ENCODE results near the gene PCGF3. TPM values are rescaled to one million over a fixed set of nuclear protein-coding genes. Genes with fewer than 3 reads are reported as not detected.
"Not testable (repeated sequence)": the region's sequence is repeated elsewhere in the genome, so short reads cannot be mapped to it uniquely, and the experiment has no call there.

Gene PCGF3
- polyA plus RNA-seq, 4 donors = 27.3 to 71.6 (median 55.3) TPM

- DNase-seq (peak in 1 of 2 donors; percentile 63), FAIRE-seq (no peak)
- no peak overlapping the region for H3K27ac ChIP-seq (ENCODE audit: low read depth in 1 of 3, low read length in 2 of 3)
- peaks cover 0 to 2% (median 0%) of the 10 kb centered on the region in 3 donors for H3K36me3 ChIP-seq (ENCODE audit: control insufficient read depth in 3 of 3, insufficient read depth in 2 of 3, low read depth in 1 of 3, low read length in 3 of 3)
- no peaks in the 10 kb centered on the region for H3K27me3 ChIP-seq (ENCODE audit: control insufficient read depth in 3 of 3, insufficient read depth in 3 of 3, low read length in 3 of 3)
- H3K9me3 ChIP-seq (ENCODE audit: control insufficient read depth in 2 of 2, insufficient read depth in 1 of 2, low read depth in 1 of 2, low read length in 1 of 2) = no peaks in the 10 kb centered on the region
- no peak overlapping the region for H3K4me3 ChIP-seq (ENCODE audit: low read depth in 1 of 3, low read length in 3 of 3)
- WGBS, 3 donors = 61 to 75% (median 65%) methylated on average over 7 of the region's 7 CpGs
- peaks cover 0 to 25% (median 0%) of the 10 kb centered on the region in 3 donors for H3K4me1 ChIP-seq (ENCODE audit: control insufficient read depth in 3 of 3, insufficient read depth in 2 of 3, low read depth in 1 of 3, low read length in 2 of 3)
These were observed 3.0 kb upstream of the PCGF3 start for GRCh38 chr4:702618-703048.

GRCh38 chr4:703336-704197 lies 2.1 kb upstream of the PCGF3 start:
- Histone ChIP-seq H3K36me3 (ENCODE audit: control insufficient read depth in 3 of 3, insufficient read depth in 2 of 3, low read depth in 1 of 3, low read length in 3 of 3) (peaks cover 0 to 7% (median 2%) of the 10 kb centered on the region in 3 donors), H3K27me3 (ENCODE audit: control insufficient read depth in 3 of 3, insufficient read depth in 3 of 3, low read length in 3 of 3) (no peaks in the 10 kb centered on the region), H3K4me3 (ENCODE audit: low read depth in 1 of 3, low read length in 3 of 3) (no peak overlapping the region), H3K4me1 (ENCODE audit: control insufficient read depth in 3 of 3, insufficient read depth in 2 of 3, low read depth in 1 of 3, low read length in 2 of 3) (peaks cover 0 to 25% (median 4%) of the 10 kb centered on the region in 3 donors), H3K27ac (ENCODE audit: low read depth in 1 of 3, low read length in 2 of 3) (no peak overlapping the region), H3K9me3 (ENCODE audit: control insufficient read depth in 2 of 2, insufficient read depth in 1 of 2, low read depth in 1 of 2, low read length in 1 of 2) (no peaks in the 10 kb centered on the region)
- DNase-seq = no peak
- WGBS, 3 donors = 87 to 90% (median 87%) methylated on average over 9 to 10 of the region's 10 CpGs
- FAIRE-seq = no peak

GRCh38 chr4:704198-704891 lies 1.3 kb upstream of the PCGF3 start:
- 92 to 94% (median 93%) methylated on average over 43 to 46 of the region's 46 CpGs for WGBS, 3 donors
- H3K27ac ChIP-seq (ENCODE audit: low read depth in 1 of 3, low read length in 2 of 3) = no peak overlapping the region
- H3K4me3 ChIP-seq (ENCODE audit: low read depth in 1 of 3, low read length in 3 of 3) = no peak overlapping the region
- peaks cover 0 to 25% (median 5%) of the 10 kb centered on the region in 3 donors for H3K4me1 ChIP-seq (ENCODE audit: control insufficient read depth in 3 of 3, insufficient read depth in 2 of 3, low read depth in 1 of 3, low read length in 2 of 3)
- H3K27me3 ChIP-seq (ENCODE audit: control insufficient read depth in 3 of 3, insufficient read depth in 3 of 3, low read length in 3 of 3) = no peaks in the 10 kb centered on the region
- H3K9me3 ChIP-seq (ENCODE audit: control insufficient read depth in 2 of 2, insufficient read depth in 1 of 2, low read depth in 1 of 2, low read length in 1 of 2) = no peaks in the 10 kb centered on the region
- FAIRE-seq (no peak), DNase-seq (no peak)
- H3K36me3 ChIP-seq (ENCODE audit: control insufficient read depth in 3 of 3, insufficient read depth in 2 of 3, low read depth in 1 of 3, low read length in 3 of 3) = peaks cover 0 to 11% (median 2%) of the 10 kb centered on the region in 3 donors

GRCh38 chr4:704971-705277 lies 708 bp upstream of the PCGF3 start:
- WGBS, 3 donors = 88 to 100% (median 100%) methylated on average over 1 of the region's 1 CpG
- peaks cover 0 to 19% (median 5%) of the 10 kb centered on the region in 3 donors for H3K4me1 ChIP-seq (ENCODE audit: control insufficient read depth in 3 of 3, insufficient read depth in 2 of 3, low read depth in 1 of 3, low read length in 2 of 3)

DNA sequence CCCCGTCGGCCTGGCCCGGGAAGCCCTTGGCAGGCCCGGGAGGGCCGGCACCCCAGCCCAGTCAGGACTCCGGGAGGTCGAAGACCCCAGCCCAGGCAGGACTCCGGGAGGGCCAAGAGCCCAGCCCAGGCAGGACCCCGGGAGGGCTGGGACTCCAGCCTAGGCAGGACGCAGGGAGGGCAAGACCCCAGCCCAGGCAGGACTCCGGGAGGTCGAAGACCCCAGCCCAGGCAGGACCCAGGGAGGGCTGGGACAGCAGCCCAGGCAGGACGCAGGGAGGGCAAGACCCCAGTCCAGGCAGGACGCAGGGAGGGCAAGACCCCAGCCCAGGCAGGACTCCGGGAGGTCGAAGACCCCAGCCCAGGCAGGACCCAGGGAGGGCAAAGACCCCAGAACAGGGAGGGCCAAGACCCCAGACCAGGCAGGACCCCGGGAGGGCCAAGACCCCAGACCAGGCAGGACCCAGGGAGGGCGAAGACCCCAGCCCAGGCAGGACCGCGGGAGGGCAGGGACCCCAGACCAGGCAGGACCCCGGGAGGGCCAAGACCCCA lies 526 bp downstream of the PCGF3 start:
- peak overlapping the region; percentile 84 to 98 (median 98) for H3K4me3 ChIP-seq (ENCODE audit: low read depth in 1 of 3, low read length in 3 of 3)
- not testable (repeated sequence) for FAIRE-seq; DNase-seq; H3K9me3 ChIP-seq (ENCODE audit: control insufficient read depth in 2 of 2, insufficient read depth in 1 of 2, low read depth in 1 of 2, low read length in 1 of 2); H3K27me3 ChIP-seq (ENCODE audit: control insufficient read depth in 3 of 3, insufficient read depth in 3 of 3, low read length in 3 of 3)
- H3K36me3 ChIP-seq (ENCODE audit: control insufficient read depth in 3 of 3, insufficient read depth in 2 of 3, low read depth in 1 of 3, low read length in 3 of 3) = peaks cover 0 to 25% (median 0%) of the 10 kb centered on the region in 3 donors
- 0 to 2% (median 1%) methylated on average over 16 to 21 of the region's 21 CpGs for WGBS, 3 donors
- peaks cover 0 to 12% (median 5%) of the 10 kb centered on the region in 3 donors for H3K4me1 ChIP-seq (ENCODE audit: control insufficient read depth in 3 of 3, insufficient read depth in 2 of 3, low read depth in 1 of 3, low read length in 2 of 3)
- H3K27ac ChIP-seq (ENCODE audit: low read depth in 1 of 3, low read length in 2 of 3) = peak overlapping the region; percentile 11 to 82 (median 80)

More at GRCh38 chr4:704971-705277, 708 bp upstream of the PCGF3 start:
- no peaks in the 10 kb centered on the region for H3K9me3 ChIP-seq (ENCODE audit: control insufficient read depth in 2 of 2, insufficient read depth in 1 of 2, low read depth in 1 of 2, low read length in 1 of 2)
- H3K27ac ChIP-seq (ENCODE audit: low read depth in 1 of 3, low read length in 2 of 3) = peak overlapping the region in 1 of 3 donors; percentile 32
- FAIRE-seq = no peak
- H3K4me3 ChIP-seq (ENCODE audit: low read depth in 1 of 3, low read length in 3 of 3) = peak overlapping the region in 2 of 3 donors; percentile 46 to 98
- H3K36me3 ChIP-seq (ENCODE audit: control insufficient read depth in 3 of 3, insufficient read depth in 2 of 3, low read depth in 1 of 3, low read length in 3 of 3) = peaks cover 0 to 16% (median 2%) of the 10 kb centered on the region in 3 donors
- H3K27me3 ChIP-seq (ENCODE audit: control insufficient read depth in 3 of 3, insufficient read depth in 3 of 3, low read length in 3 of 3) = no peaks in the 10 kb centered on the region
- DNase-seq = no peak

GRCh38 chr4:706834-707598 lies 1.4 kb downstream of the PCGF3 start:
- Histone ChIP-seq H3K4me1 (ENCODE audit: control insufficient read depth in 3 of 3, insufficient read depth in 2 of 3, low read depth in 1 of 3, low read length in 2 of 3) (peaks cover 0 to 11% (median 5%) of the 10 kb centered on the region in 3 donors), H3K27ac (ENCODE audit: low read depth in 1 of 3, low read length in 2 of 3) (no peak overlapping the region)
- FAIRE-seq = no peak

GRCh38 chr4:707929-708630 lies 2.4 kb downstream of the PCGF3 start:
- Histone ChIP-seq H3K4me1 (ENCODE audit: control insufficient read depth in 3 of 3, insufficient read depth in 2 of 3, low read depth in 1 of 3, low read length in 2 of 3) (peaks cover 0 to 5% (median 3%) of the 10 kb centered on the region in 3 donors), H3K36me3 (ENCODE audit: control insufficient read depth in 3 of 3, insufficient read depth in 2 of 3, low read depth in 1 of 3, low read length in 3 of 3) (peaks cover 0 to 30% (median 0%) of the 10 kb centered on the region in 3 donors), H3K9me3 (ENCODE audit: control insufficient read depth in 2 of 2, insufficient read depth in 1 of 2, low read depth in 1 of 2, low read length in 1 of 2) (no peaks in the 10 kb centered on the region), H3K27me3 (ENCODE audit: control insufficient read depth in 3 of 3, insufficient read depth in 3 of 3, low read length in 3 of 3) (no peaks in the 10 kb centered on the region), H3K27ac (ENCODE audit: low read depth in 1 of 3, low read length in 2 of 3) (no peak overlapping the region), H3K4me3 (ENCODE audit: low read depth in 1 of 3, low read length in 3 of 3) (no peak overlapping the region)
- no peak for DNase-seq
- WGBS, 3 donors = 76 to 90% (median 81%) methylated on average over 11 of the region's 11 CpGs
- no peak for FAIRE-seq

More at GRCh38 chr4:706834-707598, 1.4 kb downstream of the PCGF3 start:
- Histone ChIP-seq H3K36me3 (ENCODE audit: control insufficient read depth in 3 of 3, insufficient read depth in 2 of 3, low read depth in 1 of 3, low read length in 3 of 3) (peaks cover 0 to 25% (median 0%) of the 10 kb centered on the region in 3 donors), H3K4me3 (ENCODE audit: low read depth in 1 of 3, low read length in 3 of 3) (peak overlapping the region in 2 of 3 donors; percentile 98), H3K9me3 (ENCODE audit: control insufficient read depth in 2 of 2, insufficient read depth in 1 of 2, low read depth in 1 of 2, low read length in 1 of 2) (no peaks in the 10 kb centered on the region), H3K27me3 (ENCODE audit: control insufficient read depth in 3 of 3, insufficient read depth in 3 of 3, low read length in 3 of 3) (no peaks in the 10 kb centered on the region)
- WGBS, 3 donors = 30 to 55% (median 46%) methylated on average over 17 to 20 of the region's 21 CpGs
- no peak for DNase-seq

Measured in small intestine (tissue), 7 donors.